GM12875 (cell line): ENCODE measurements around the gene EEF1AKMT1.

Experiments used
- H3K4me3 ChIP-seq: one replicate; pipeline ENCODE4 v1.5.1; 2011; ENCODE audit warnings: low read depth, low read length, control low read depth
- CTCF ChIP-seq: IDR thresholded peaks from 2 replicates; pipeline ENCODE4 v1.5.1; 2011; ENCODE audit warnings: low read depth, mild to moderate bottlenecking, control low read depth, inconsistent platforms, low read length, moderate library complexity, borderline replicate concordance; ENCODE audit not compliant: insufficient read depth

EEF1AKMT1 gene

GRCh38 chr13:20778311-20778710, 4.5 kb upstream of the EEF1AKMT1 start:
- H3K4me3 ChIP-seq, result no peak overlapping the region
- no peak for TF ChIP-seq CTCF

GRCh38 chr13:20776751-20777150, 3.0 kb upstream of the EEF1AKMT1 start:
- no peak overlapping the region for H3K4me3 ChIP-seq
- no peak for TF ChIP-seq CTCF

- no peak overlapping the region for H3K4me3 ChIP-seq
- TF ChIP-seq CTCF, result no peak
Measured at GRCh38 chr13:20775961-20776360, 2.2 kb upstream of the EEF1AKMT1 start.

GRCh38 chr13:20774746-20775145, 985 bp upstream of the EEF1AKMT1 start:
- no peak for TF ChIP-seq CTCF
- H3K4me3 ChIP-seq, result no peak overlapping the region

GRCh38 chr13:20772401-20773131, 1.2 kb downstream of the EEF1AKMT1 start:
- TF ChIP-seq CTCF, result no peak
- peak overlapping the region; percentile 86 for H3K4me3 ChIP-seq

- TF ChIP-seq CTCF, result no peak
Measured at GRCh38 chr13:20769834-20770233, 3.9 kb downstream of the EEF1AKMT1 start.

GRCh38 chr13:20769091-20769490, 4.7 kb downstream of the EEF1AKMT1 start:
- no peak for TF ChIP-seq CTCF
- no peak overlapping the region for H3K4me3 ChIP-seq

More at GRCh38 chr13:20769834-20770233, 3.9 kb downstream of the EEF1AKMT1 start:
- H3K4me3 ChIP-seq, result no peak overlapping the region
